H1 (cell line): ENCODE data around the gene CAPN11. TPM values are rescaled to one million over a fixed set of nuclear protein-coding genes. Genes with fewer than 3 reads are reported as not detected.
A peak's percentile ranks its signal among the peaks of the same experiment; 100 is the strongest.

ENCODE experiments used
- CTCF ChIA-PET: fragments of 300-600 bp; sonication (Branson Sonifier 250); formaldehyde crosslinking; loops from one replicate; lab custom pipeline; 2021; ENCODE audit not compliant: partially characterized antibody; lab: Charles Lee
- POLR2A ChIA-PET: fragments of 300-600 bp; sonication (Branson Sonifier 250); formaldehyde crosslinking; loops from one replicate; lab custom pipeline; 2021; ENCODE audit warnings: inconsistent platforms; ENCODE audit not compliant: partially characterized antibody; lab: Charles Lee
- DNase-seq, 2 experiments: peaks; one replicate each; pipeline versions ENCODE4 v3.0.0 to v3.0.0-alpha.2; 2010 to 2022; ENCODE audit warnings: low spot score in 2 of 2, low read depth in 1 of 2, mixed read lengths in 1 of 2
- FAIRE-seq: peaks from 2 replicates; lab custom pipeline; 2011; peaks lifted over from hg19 to GRCh38; lab: Jason Lieb, UNC
- H2AFZ ChIP-seq: 2 replicates; pipeline ENCODE4 v1.8.1; 2012; ENCODE audit warnings: low read length, inconsistent platforms
- H2AK5ac ChIP-seq: 2 replicates; pipeline ENCODE4 v1.6.1; 2013; ENCODE audit warnings: low read depth, low read length
- H2BK120ac ChIP-seq: replicated peaks from 2 replicates; pipeline ENCODE3; 2013; ENCODE audit warnings: low read depth, low read length, inconsistent platforms
- H2BK12ac ChIP-seq: 2 replicates; pipeline ENCODE4 v1.6.1; 2013; ENCODE audit warnings: low read depth, low read length
- H2BK15ac ChIP-seq: 2 replicates; pipeline ENCODE4 v1.6.1; 2013; ENCODE audit warnings: low read length
- H2BK20ac ChIP-seq: 2 replicates; pipeline ENCODE4 v1.6.1; 2013; ENCODE audit warnings: low read length
- H2BK5ac ChIP-seq: 2 replicates; pipeline ENCODE4 v1.6.1; 2013; ENCODE audit warnings: low read depth, low read length
- H3K14ac ChIP-seq: 2 replicates; pipeline ENCODE4 v1.6.1; 2013; ENCODE audit warnings: inconsistent platforms; ENCODE audit not compliant: insufficient read length
- H3K18ac ChIP-seq: 2 replicates; pipeline ENCODE4 v1.6.1; 2013; ENCODE audit warnings: low read length; ENCODE audit errors: extremely low read depth
- H3K23ac ChIP-seq: 2 replicates; pipeline ENCODE4 v1.6.1; 2013; ENCODE audit warnings: inconsistent platforms; ENCODE audit not compliant: insufficient read length
- H3K23me2 ChIP-seq: 2 replicates; pipeline ENCODE4 v1.6.1; 2013; ENCODE audit warnings: low read depth, low read length
- H3K27ac ChIP-seq: 2 replicates; pipeline ENCODE4 v1.6.1; 2011; ENCODE audit warnings: low read depth, low read length, inconsistent platforms
- H3K27me3 ChIP-seq, 4 experiments: replicated peaks in 1 of 4; 1 replicate in 1 of 4; 2 replicates in 3 of 4; pipeline versions ENCODE4 v1.6.1 to v1.8.1; 2011 to 2013; ENCODE audit warnings: low read length in 3 of 4, mild to moderate bottlenecking in 3 of 4, inconsistent platforms in 2 of 4, mixed read lengths in 2 of 4, moderate library complexity in 1 of 4; ENCODE audit not compliant: control insufficient read depth in 3 of 4, insufficient read depth in 3 of 4; ENCODE audit errors: extremely low read depth in 1 of 4
- H3K36me3 ChIP-seq, 4 experiments: 2 replicates each; pipeline versions ENCODE4 v1.6.1 to v1.8.1; 2011 to 2013; ENCODE audit warnings: mild to moderate bottlenecking in 4 of 4, low read length in 3 of 4, moderate library complexity in 2 of 4, control low read depth in 1 of 4, inconsistent platforms in 1 of 4; ENCODE audit not compliant: insufficient read depth in 4 of 4, control insufficient read depth in 2 of 4
- H3K4ac ChIP-seq: replicated peaks from 2 replicates; pipeline ENCODE3; 2013; ENCODE audit warnings: low read length, low read depth, mixed read lengths, inconsistent platforms; ENCODE audit not compliant: insufficient read length
- H3K4me1 ChIP-seq, 4 experiments: replicated peaks in 1 of 4; 1 replicate in 1 of 4; 2 replicates in 3 of 4; pipeline versions ENCODE4 v1.6.1 to v1.8.1; 2011 to 2013; ENCODE audit warnings: low read length in 3 of 4, inconsistent platforms in 2 of 4, mixed read lengths in 1 of 4; ENCODE audit not compliant: insufficient read depth in 4 of 4, control insufficient read depth in 3 of 4
- H3K4me2 ChIP-seq, 2 experiments: 2 replicates each; pipeline versions ENCODE4 v1.6.1 to v1.8.1; 2011 to 2013; ENCODE audit warnings: low read depth in 2 of 2, low read length in 2 of 2, control low read depth in 1 of 2, inconsistent platforms in 1 of 2, mild to moderate bottlenecking in 1 of 2; ENCODE audit not compliant: insufficient read depth in 1 of 2
- H3K4me3 ChIP-seq, 4 experiments: fragments of 200-600, 300-600 bp in 1 of 4; sonication (generic), shearing (Covaris generic), sonication (Bioruptor Twin) in 1 of 4; 2 replicates each; pipeline versions ENCODE4 v1.5.1 to v1.8.1; 2011 to 2016; ENCODE audit warnings: low read length in 4 of 4, low read depth in 3 of 4, control low read depth in 2 of 4, inconsistent platforms in 2 of 4, mild to moderate bottlenecking in 2 of 4, mixed read lengths in 1 of 4, moderate library complexity in 1 of 4; ENCODE audit not compliant: insufficient read depth in 2 of 4; ENCODE audit errors: extremely low read depth in 1 of 4
- H3K56ac ChIP-seq: replicated peaks from 2 replicates; pipeline ENCODE3; 2013; ENCODE audit warnings: low read depth, mild to moderate bottlenecking, mixed read lengths, low read length, inconsistent platforms; ENCODE audit not compliant: insufficient read length
- H3K79me1 ChIP-seq: 2 replicates; pipeline ENCODE4 v1.6.1; 2013; ENCODE audit warnings: low read depth, low read length, control low read depth
- H3K79me2 ChIP-seq, 2 experiments: 2 replicates each; pipeline versions ENCODE4 v1.6.1 to v1.8.1; 2012 to 2013; ENCODE audit warnings: low read length in 2 of 2, mild to moderate bottlenecking in 2 of 2, inconsistent platforms in 1 of 2; ENCODE audit not compliant: insufficient read depth in 2 of 2, control insufficient read depth in 1 of 2
- H3K9ac ChIP-seq, 4 experiments: replicated peaks in 1 of 4; 1 replicate in 1 of 4; 2 replicates in 3 of 4; pipeline versions ENCODE4 v1.6.1 to v1.8.1; 2011 to 2013; ENCODE audit warnings: low read depth in 3 of 4, low read length in 3 of 4, control low read depth in 2 of 4, mild to moderate bottlenecking in 2 of 4, moderate library complexity in 2 of 4, inconsistent platforms in 1 of 4; ENCODE audit errors: extremely low read depth in 1 of 4
- H3K9me3 ChIP-seq, 2 experiments: 2 replicates each; pipeline versions ENCODE4 v1.6.1 to v1.8.1; 2012 to 2013; ENCODE audit warnings: mild to moderate bottlenecking in 2 of 2, moderate library complexity in 2 of 2, control low read depth in 1 of 2, inconsistent platforms in 1 of 2, low read depth in 1 of 2, low read length in 1 of 2, mixed read lengths in 1 of 2; ENCODE audit not compliant: insufficient read depth in 2 of 2
- H4K20me1 ChIP-seq, 2 experiments: replicated peaks in 1 of 2; 2 replicates each; pipeline versions ENCODE3 to v1.8.1; 2011 to 2013; ENCODE audit warnings: inconsistent platforms in 2 of 2, low read length in 2 of 2, mild to moderate bottlenecking in 1 of 2; ENCODE audit not compliant: insufficient read depth in 2 of 2, control insufficient read depth in 1 of 2
- H4K5ac ChIP-seq: 2 replicates; pipeline ENCODE4 v1.6.1; 2013; ENCODE audit warnings: low read length, low read depth, mixed read lengths, inconsistent platforms; ENCODE audit not compliant: insufficient read length
- H4K8ac ChIP-seq: 2 replicates; pipeline ENCODE4 v1.8.0; 2013; ENCODE audit warnings: mild to moderate bottlenecking, moderate library complexity, low read length, inconsistent platforms; ENCODE audit not compliant: insufficient read depth; ENCODE audit errors: extremely low read depth
- H4K91ac ChIP-seq: replicated peaks from 2 replicates; pipeline ENCODE3; 2013; ENCODE audit warnings: low read length, mixed read lengths, inconsistent platforms; ENCODE audit not compliant: insufficient read length
- GABPA ChIP-seq: IDR thresholded peaks from 2 replicates; pipeline ENCODE4 v1.6.1; 2011; ENCODE audit warnings: mild to moderate bottlenecking, low read length, moderate library complexity, borderline replicate concordance; ENCODE audit not compliant: insufficient read depth
- JUN ChIP-seq: IDR thresholded peaks from 2 replicates; pipeline ENCODE4 v1.6.1; 2011; ENCODE audit warnings: low read depth, mild to moderate bottlenecking, improper control_type of control experiment, low read length
- KDM4A ChIP-seq: IDR thresholded peaks from one replicate; pipeline ENCODE4 v1.7.1; 2012; ENCODE audit warnings: low read depth, mild to moderate bottlenecking, moderate library complexity, low read length, inconsistent platforms; ENCODE audit not compliant: severe bottlenecking
- TEAD4 ChIP-seq: IDR thresholded peaks from 2 replicates; pipeline ENCODE4 v1.6.1; 2012; ENCODE audit warnings: low read depth, low read length, inconsistent platforms, mixed read lengths
- WGBS, 2 experiments: shearing (Covaris generic) in 1 of 2; methylation state at CpG; one replicate each; pipeline versions ENCODE4 v1.1.6 to v1.1.7; 2013 to 2015; ENCODE audit warnings: low lambda C conversion rate in 2 of 2, mixed read lengths in 2 of 2, inconsistent platforms in 1 of 2, low coverage in 1 of 2, missing lambda C conversion rate in 1 of 2; ENCODE audit not compliant: insufficient replicate concordance in 2 of 2, insufficient coverage in 1 of 2, insufficient read length in 1 of 2; ENCODE audit errors: extremely low coverage in 1 of 2, missing lambda C conversion rate in 1 of 2; 5-methylcytosine and 5-hydroxymethylcytosine counted together
- polyA plus RNA-seq, 7 experiments: library from polyadenylated mRNA; depleted of rRNA in 3 of 7; stranded (reverse) in 5 of 7; unstranded in 2 of 7; fragments of >200 nt in 5 of 7; fragments of 200-250 nt in 2 of 7; gene quantifications; 1 replicate in 5 of 7; 2 replicates in 1 of 7; 4 replicates in 1 of 7; pipeline versions ENCODE4 v1.2.1 to v1.2.3, GENCODE V29; 2011 to 2013; ENCODE audit warnings: missing spikeins in 2 of 7, mixed read lengths in 2 of 7
- total RNA-seq: library from RNA; stranded (reverse); fragmentation: NEBNext Ultra II Directional; extraction: Animal tissue kit (Norgen Biotek cat#: 25700); gene quantifications from 2 replicates; pipeline ENCODE4 v1.2.1, GENCODE V29; 2021

CAPN11 gene
- total and polyA plus RNA-seq, 2 of the 8 experiments (the other 6 are each of a cell fraction or from before 2014, with no cell fraction given), result 0.95 to 0.97 TPM

- Histone ChIP-seq H3K36me3 (no peaks in the 10 kb centered on the region), H3K27ac (no peak overlapping the region), H2BK20ac (no peak overlapping the region; the same call in 1 of the 2 replicates), H4K5ac (no peak overlapping the region), H3K79me1 (no peaks in the 10 kb centered on the region), H3K4me2 (no peak overlapping the region), H3K23ac (no peak overlapping the region), H3K79me2 (no peaks in the 10 kb centered on the region), H3K56ac (no peak overlapping the region), H2BK120ac (peak overlapping the region; percentile 33), H3K18ac (peak overlapping the region; percentile 22; the same call in 1 of the 2 replicates), H2BK12ac (peak overlapping the region; percentile 70; the same call in 1 of the 2 replicates), H4K20me1 (no peaks in the 10 kb centered on the region), H3K23me2 (peaks cover 8% of the 10 kb centered on the region; the same call in 1 of the 2 replicates), H2AFZ (no peak overlapping the region), H2BK15ac (peak overlapping the region; percentile 8; the same call in 1 of the 2 replicates), H4K8ac (no peak overlapping the region; the same call in 1 of the 2 replicates), H3K4me1 (peaks cover 0 to 12% (median 3%) of the 10 kb centered on the region in 4 experiments; a peak in 6 of 7 replicates), H3K27me3 (no peaks in the 10 kb centered on the region), H4K91ac (peak overlapping the region; percentile 80), H3K4ac (no peak overlapping the region), H2BK5ac (0 out of 2 replicates have a peak overlapping the region, but pooled peaks have one; percentile 54), H3K4me3 (no peak overlapping the region), H3K14ac (no peak overlapping the region), H3K9me3 (no peaks in the 10 kb centered on the region), H3K9ac (no peak overlapping the region), H2AK5ac (no peak overlapping the region)
- TF ChIP-seq JUN (no peak), KDM4A (no peak), GABPA (no peak), TEAD4 (no peak)
- ChIA-PET POLR2A (interaction anchor here (0.6 to 4.8 kb wide), 6 partner anchors 11 to 77 kb away, joined by 3 to 28 read pairs (median 5); partner anchors contain the start of gene HSP90AB1), CTCF (interaction anchor here (0.7 to 10.8 kb wide), 8 partner anchors 11 to 177 kb away, joined by 3 to 287 read pairs (median 4); partner anchors contain the start of gene SLC29A1)
- no peak for DNase-seq
- WGBS, 2 experiments, result 94% methylated on average over 16 of the region's 24 CpGs; no CpG with 5 or more reads in 1 of the 2 experiments
- FAIRE-seq, result no peak
Observed at GRCh38 chr6:44176762-44177509, 18.3 kb downstream of the CAPN11 start.
